Measurements from ENCODE around the gene LTN1.
"Not testable (repeated sequence)": the region's sequence is repeated elsewhere in the genome, so short reads cannot be mapped to it uniquely, and the experiment has no call there.

The LTN1 gene

GRCh38 chr21:28992526-28993292 is at the start of gene LTN1:
Gene LTN1, minus strand, starts transcription at chr21:28992877. Its CDS starts 72 bp downstream, at chr21:28992805.
- peak; percentile 99 for DNase-seq (ENCODE audit: low read depth in 2 of 2)

- DNase-seq (ENCODE audit: low read depth in 2 of 2) = no peak
These were observed 42.0 kb upstream of the LTN1 start for GRCh38 chr21:29034678-29035077.

- DNase-seq (ENCODE audit: low read depth in 2 of 2) = no peak
These were observed 41.2 kb upstream of the LTN1 start for GRCh38 chr21:29033871-29034270.

GRCh38 chr21:29033301-29033700 is 40.6 kb upstream of the LTN1 start:
- DNase-seq (ENCODE audit: low read depth in 2 of 2) = no peak

- no peak for DNase-seq (ENCODE audit: low read depth in 2 of 2)
These were observed 38.2 kb upstream of the LTN1 start for GRCh38 chr21:29030909-29031308.

GRCh38 chr21:29029524-29029923 is 36.8 kb upstream of the LTN1 start:
- no peak for DNase-seq (ENCODE audit: low read depth in 2 of 2)

- DNase-seq (ENCODE audit: low read depth in 2 of 2) = no peak
These were observed 32.6 kb upstream of the LTN1 start for GRCh38 chr21:29025328-29025713.

GRCh38 chr21:29024474-29025327 is 32.0 kb upstream of the LTN1 start, which contains the start of gene USP16:
Gene USP16, plus strand, starts transcription at chr21:29024668. Its CDS starts 3,246 bp downstream, at chr21:29027914.
- DNase-seq (ENCODE audit: low read depth in 2 of 2) = peak; percentile 85 to 91

GRCh38 chr21:29022166-29022565 is 29.5 kb upstream of the LTN1 start:
- DNase-seq (ENCODE audit: low read depth in 2 of 2) = no peak

GRCh38 chr21:29018540-29018939 is 25.9 kb upstream of the LTN1 start:
- no peak for DNase-seq (ENCODE audit: low read depth in 2 of 2)

GRCh38 chr21:29017639-29018237 is 25.1 kb upstream of the LTN1 start:
- DNase-seq (ENCODE audit: low read depth in 2 of 2) = no peak

- not testable (repeated sequence) for DNase-seq (ENCODE audit: low read depth in 2 of 2)
These were observed 18.6 kb upstream of the LTN1 start for GRCh38 chr21:29011236-29011635.

GRCh38 chr21:29008367-29008766 is 15.7 kb upstream of the LTN1 start:
- no peak for DNase-seq (ENCODE audit: low read depth in 2 of 2)

- no peak for DNase-seq (ENCODE audit: low read depth in 2 of 2)
These were observed 15.1 kb upstream of the LTN1 start for GRCh38 chr21:29007810-29008209.

GRCh38 chr21:29007135-29007534 is 14.5 kb upstream of the LTN1 start:
- no peak for DNase-seq (ENCODE audit: low read depth in 2 of 2)

- DNase-seq (ENCODE audit: low read depth in 2 of 2) = no peak
These were observed 13.0 kb upstream of the LTN1 start for GRCh38 chr21:29005696-29006095.

GRCh38 chr21:29002442-29003144 is 9.9 kb upstream of the LTN1 start:
- peak; percentile 84 to 92 for DNase-seq (ENCODE audit: low read depth in 2 of 2)

GRCh38 chr21:28993293-28993629 is 584 bp upstream of the LTN1 start:
- DNase-seq (ENCODE audit: low read depth in 2 of 2) = no peak

- no peak for DNase-seq (ENCODE audit: low read depth in 2 of 2)
These were observed 684 bp downstream of the LTN1 start for GRCh38 chr21:28991861-28992525.

- not testable (repeated sequence) for DNase-seq (ENCODE audit: low read depth in 2 of 2)
These were observed 4.5 kb downstream of the LTN1 start for GRCh38 chr21:28988146-28988545.

- DNase-seq (ENCODE audit: low read depth in 2 of 2) = no peak
These were observed 6.0 kb downstream of the LTN1 start for GRCh38 chr21:28986677-28987076.

All from stimulated activated CD4-positive, alpha-beta T cell treated with anti-CD3 and anti-CD28 coated beads, Interleukin-12 subunit alpha, Interleukin-12 subunit beta, amount 100 ng/mL, for 24 hours (primary cell).